Skeletal muscle tissue (tissue), 4 donors: ENCODE data around the gene BOLA2B. TPM values are rescaled to one million over a fixed set of nuclear protein-coding genes. Genes with fewer than 3 reads are reported as not detected.
"Not testable (repeated sequence)": the region's sequence is repeated elsewhere in the genome, so short reads cannot be mapped to it uniquely, and the experiment has no call there.

ENCODE experiments used
- H3K27ac ChIP-seq: one replicate; pipeline ENCODE4 v1.7.0; 2013; ENCODE audit warnings: mild to moderate bottlenecking, low read depth, low read length, inconsistent platforms
- H3K27me3 ChIP-seq, 3 donors: one replicate each; pipeline ENCODE4 v1.7.0; 2013; ENCODE audit warnings: low read length in 3 of 3; ENCODE audit not compliant: control insufficient read depth in 3 of 3, insufficient read depth in 3 of 3
- H3K36me3 ChIP-seq, 3 donors: one replicate each; pipeline ENCODE4 v1.7.0; 2013; ENCODE audit warnings: low read length in 3 of 3; ENCODE audit not compliant: control insufficient read depth in 3 of 3, insufficient read depth in 3 of 3
- H3K4me1 ChIP-seq, 3 donors: one replicate each; pipeline ENCODE4 v1.7.0; 2013; ENCODE audit warnings: low read length in 3 of 3, mild to moderate bottlenecking in 3 of 3; ENCODE audit not compliant: control insufficient read depth in 3 of 3, insufficient read depth in 3 of 3
- H3K4me3 ChIP-seq, 3 donors: one replicate each; pipeline ENCODE4 v1.7.0; 2013; ENCODE audit warnings: low read length in 3 of 3
- H3K9ac ChIP-seq, 3 donors: one replicate each; pipeline ENCODE4 v1.7.0; 2013; ENCODE audit warnings: low read length in 3 of 3, mild to moderate bottlenecking in 3 of 3, moderate library complexity in 2 of 3, low read depth in 1 of 3
- H3K9me3 ChIP-seq, 3 donors: one replicate each; pipeline ENCODE4 v1.7.0; 2013; ENCODE audit warnings: low read length in 3 of 3; ENCODE audit not compliant: control insufficient read depth in 3 of 3
- total RNA-seq: library from RNA; depleted of rRNA; stranded (reverse); fragments of >200 nt; gene quantifications from one replicate; pipeline ENCODE4 v1.2.3, GENCODE V29; 2014
- donor health status: Osteomylitis.

BOLA2B gene
- total RNA-seq, result 23.5 TPM

DNA sequence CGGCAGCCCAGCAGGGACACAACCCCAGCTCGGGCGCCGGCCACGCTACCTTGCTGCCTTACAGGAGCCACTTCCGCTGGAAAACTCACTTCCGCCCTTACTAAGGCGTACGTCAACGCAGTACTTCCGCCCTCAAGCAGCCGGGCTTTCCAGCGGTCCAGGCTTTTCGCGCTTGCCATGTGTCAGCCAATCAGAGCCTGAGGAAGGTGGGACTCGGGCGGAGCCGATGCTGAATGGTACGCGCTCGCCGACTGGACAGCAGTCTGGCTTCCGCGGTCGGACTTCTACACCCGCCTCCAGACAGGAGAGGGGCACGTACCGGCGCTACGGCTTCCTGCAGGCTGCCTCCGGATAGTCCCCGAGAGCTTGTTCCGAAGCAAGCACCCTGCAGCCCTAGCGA, at the start of gene BOLA2B, which contains the start of gene SLX1A:
TSS of gene BOLA2B (minus strand) at position 52 of the 400 bp plus-strand sequence. CDS start 71 bp downstream, outside the sequence.
TSS of gene SLX1A (plus strand) at position 261 of the 400 bp plus-strand sequence. CDS start 210 bp downstream, outside the sequence.
- not testable (repeated sequence) for H3K9ac ChIP-seq, H3K27me3 ChIP-seq, H3K4me1 ChIP-seq, H3K36me3 ChIP-seq, H3K27ac ChIP-seq, H3K9me3 ChIP-seq, H3K4me3 ChIP-seq

DNA sequence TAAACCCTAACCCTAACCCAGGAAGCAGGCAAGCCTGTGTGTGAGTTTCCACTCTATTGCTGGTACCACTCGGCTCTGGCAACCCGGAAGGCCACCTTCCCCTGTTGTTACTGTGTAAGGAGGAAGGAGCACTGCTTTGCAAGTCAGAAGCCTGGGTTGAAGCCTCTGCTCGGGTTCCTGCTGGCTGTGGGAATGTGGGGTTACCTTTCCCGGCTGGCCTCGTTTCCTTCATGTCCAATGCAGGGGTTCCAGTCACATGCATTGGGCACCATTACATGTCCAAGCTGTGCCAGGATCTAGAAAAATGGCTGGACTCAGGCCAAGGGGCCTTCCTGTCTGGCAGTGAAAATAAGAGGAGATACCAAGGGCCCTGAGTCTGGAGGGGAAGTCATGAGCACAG, 23.6 kb upstream of the BOLA2B start:
- not testable (repeated sequence) for H3K27me3 ChIP-seq, H3K4me1 ChIP-seq, H3K9me3 ChIP-seq, H3K36me3 ChIP-seq, H3K4me3 ChIP-seq, H3K9ac ChIP-seq, H3K27ac ChIP-seq

DNA sequence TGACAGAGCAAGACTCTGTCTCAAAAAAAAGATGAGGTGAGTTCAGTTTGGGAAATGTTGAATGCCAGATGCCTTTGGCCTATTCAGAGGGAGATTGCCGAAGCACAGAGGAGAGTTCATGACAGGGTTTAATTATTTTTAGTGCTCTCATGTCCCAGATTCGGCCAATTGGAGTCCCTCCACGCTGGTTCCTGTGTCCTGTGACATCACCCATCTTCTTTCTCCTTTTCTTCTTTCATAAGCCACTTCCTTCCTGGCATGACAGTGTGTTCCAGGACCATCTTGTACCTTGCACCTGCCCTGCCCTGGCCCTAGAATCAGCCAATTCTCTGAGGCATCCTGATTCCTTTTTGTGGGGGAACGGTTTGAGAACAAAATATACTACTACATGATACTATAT, 17.9 kb upstream of the BOLA2B start:
- H3K4me1 ChIP-seq, H3K9me3 ChIP-seq, H3K4me3 ChIP-seq, H3K9ac ChIP-seq, H3K27ac ChIP-seq, H3K27me3 ChIP-seq, H3K36me3 ChIP-seq: not testable (repeated sequence)

DNA sequence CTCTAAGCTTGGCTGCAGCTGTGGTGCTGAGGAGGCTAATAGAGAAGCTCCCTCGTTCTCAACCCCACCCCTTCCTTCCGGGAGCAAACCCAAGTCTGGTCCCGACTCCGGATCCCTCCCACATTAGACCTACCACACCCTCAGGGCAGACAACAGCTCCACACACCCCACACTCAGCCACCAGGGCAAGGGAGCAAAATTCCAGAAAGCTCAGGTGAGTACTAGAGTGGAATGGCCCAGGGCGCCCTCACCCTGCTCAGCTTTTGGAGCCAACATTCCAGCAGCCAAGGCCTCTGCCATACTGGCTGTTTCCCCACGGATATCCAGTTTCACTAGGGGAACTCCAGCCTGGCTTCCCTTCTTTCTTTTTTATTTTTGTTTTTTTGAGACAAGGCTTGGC, 15.6 kb upstream of the BOLA2B start:
- not testable (repeated sequence) for H3K9me3 ChIP-seq, H3K4me3 ChIP-seq, H3K36me3 ChIP-seq, H3K27me3 ChIP-seq, H3K27ac ChIP-seq, H3K4me1 ChIP-seq, H3K9ac ChIP-seq

DNA sequence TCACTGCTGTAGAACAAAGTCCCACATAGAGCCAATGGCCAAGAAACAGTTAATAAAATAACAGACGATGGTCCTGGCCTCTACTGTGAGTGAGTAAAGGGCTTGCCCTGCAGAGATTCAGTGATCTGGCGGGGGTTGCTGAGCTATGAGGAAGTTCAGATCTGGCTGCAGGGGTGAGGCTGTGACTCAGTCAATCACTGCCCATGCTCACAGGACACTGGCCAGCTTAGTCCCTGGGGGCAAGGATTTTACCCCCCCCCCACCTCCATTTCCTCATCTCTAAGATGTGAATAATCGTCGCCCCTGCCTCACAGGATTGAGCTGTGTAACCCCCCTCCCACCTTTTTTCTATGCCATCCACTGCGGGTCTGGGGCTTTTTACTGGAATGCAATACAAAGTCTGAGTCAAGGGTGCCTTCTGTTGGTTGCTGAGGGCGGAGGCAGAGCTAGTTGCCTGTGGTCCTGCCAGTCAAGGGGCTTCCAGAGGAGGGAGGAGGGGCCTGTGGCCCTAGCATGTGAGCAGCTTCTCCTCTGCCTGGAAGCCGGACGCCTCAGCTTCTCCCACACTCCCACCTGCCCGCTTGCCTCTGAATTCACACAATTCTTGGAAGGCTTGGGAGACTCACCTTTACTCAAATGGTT, 13.7 kb upstream of the BOLA2B start:
- not testable (repeated sequence) for H3K27me3 ChIP-seq

DNA sequence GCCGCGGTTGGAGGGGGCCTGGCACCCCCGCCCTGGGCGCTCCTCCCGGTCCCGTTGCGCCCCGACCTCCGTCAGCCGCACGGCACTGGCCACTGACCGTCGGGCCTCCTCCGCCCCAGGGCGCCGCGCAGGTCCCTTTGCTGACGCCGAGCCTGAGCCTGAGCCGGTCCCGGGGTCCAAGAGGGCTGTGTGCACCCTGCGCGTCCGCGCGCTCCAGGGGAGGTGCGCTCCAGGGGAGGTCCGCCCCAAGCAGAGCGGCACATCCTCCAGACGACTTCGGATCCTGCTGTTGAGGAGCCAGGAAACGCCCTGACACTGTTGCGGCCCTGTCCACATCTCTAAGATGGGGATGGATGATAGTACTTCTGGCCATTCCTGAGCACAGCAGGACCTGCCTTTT, 12.8 kb upstream of the BOLA2B start:
- not testable (repeated sequence) for H3K4me3 ChIP-seq

More for the DNA sequence above, 13.7 kb upstream of the BOLA2B start:
- not testable (repeated sequence) for H3K4me3 ChIP-seq, H3K36me3 ChIP-seq, H3K27ac ChIP-seq, H3K9ac ChIP-seq, H3K9me3 ChIP-seq, H3K4me1 ChIP-seq

DNA sequence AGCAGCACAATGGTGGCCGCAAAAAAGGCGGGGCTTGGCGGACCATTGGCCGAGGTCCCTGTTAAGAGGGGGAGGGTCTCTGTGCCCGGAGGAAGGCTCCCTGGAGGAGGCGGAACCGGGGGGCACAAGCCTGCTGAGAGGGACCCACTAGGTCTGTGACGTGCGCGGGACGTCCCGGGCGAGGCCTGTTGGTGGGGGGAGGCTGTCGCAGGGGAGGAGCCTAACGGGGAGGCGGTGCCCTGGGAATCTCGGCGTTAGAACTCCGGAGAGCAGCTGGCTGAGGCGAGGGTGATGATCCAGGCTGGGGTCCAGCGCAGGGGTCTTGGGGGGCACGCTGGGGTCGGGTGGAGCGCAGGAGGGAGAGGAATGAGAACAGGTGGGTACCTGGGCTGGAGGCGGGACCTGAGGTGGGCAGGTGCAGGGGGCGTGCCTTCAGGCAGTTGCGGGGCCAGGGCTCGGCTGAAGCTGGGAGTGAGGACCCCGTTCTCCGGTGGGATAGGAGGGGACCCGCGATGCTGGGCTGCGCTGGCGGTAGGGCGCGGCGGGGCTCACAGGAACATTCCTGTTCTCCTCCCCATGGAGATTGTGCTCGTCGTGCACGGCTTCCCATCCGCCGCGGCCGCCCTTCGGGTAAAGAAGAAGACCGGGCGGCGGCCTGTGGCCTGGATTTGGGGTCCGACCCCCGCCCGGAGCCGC, 12.2 kb upstream of the BOLA2B start:
- H3K9me3 ChIP-seq, H3K4me1 ChIP-seq, H3K36me3 ChIP-seq, H3K9ac ChIP-seq, H3K27me3 ChIP-seq, H3K27ac ChIP-seq: not testable (repeated sequence)
- H3K4me3 ChIP-seq, result peak overlapping the region in 1 of 3 donors; percentile 49

More for the DNA sequence above, 12.8 kb upstream of the BOLA2B start:
- not testable (repeated sequence) for H3K27me3 ChIP-seq, H3K9ac ChIP-seq, H3K9me3 ChIP-seq, H3K4me1 ChIP-seq, H3K27ac ChIP-seq, H3K36me3 ChIP-seq

DNA sequence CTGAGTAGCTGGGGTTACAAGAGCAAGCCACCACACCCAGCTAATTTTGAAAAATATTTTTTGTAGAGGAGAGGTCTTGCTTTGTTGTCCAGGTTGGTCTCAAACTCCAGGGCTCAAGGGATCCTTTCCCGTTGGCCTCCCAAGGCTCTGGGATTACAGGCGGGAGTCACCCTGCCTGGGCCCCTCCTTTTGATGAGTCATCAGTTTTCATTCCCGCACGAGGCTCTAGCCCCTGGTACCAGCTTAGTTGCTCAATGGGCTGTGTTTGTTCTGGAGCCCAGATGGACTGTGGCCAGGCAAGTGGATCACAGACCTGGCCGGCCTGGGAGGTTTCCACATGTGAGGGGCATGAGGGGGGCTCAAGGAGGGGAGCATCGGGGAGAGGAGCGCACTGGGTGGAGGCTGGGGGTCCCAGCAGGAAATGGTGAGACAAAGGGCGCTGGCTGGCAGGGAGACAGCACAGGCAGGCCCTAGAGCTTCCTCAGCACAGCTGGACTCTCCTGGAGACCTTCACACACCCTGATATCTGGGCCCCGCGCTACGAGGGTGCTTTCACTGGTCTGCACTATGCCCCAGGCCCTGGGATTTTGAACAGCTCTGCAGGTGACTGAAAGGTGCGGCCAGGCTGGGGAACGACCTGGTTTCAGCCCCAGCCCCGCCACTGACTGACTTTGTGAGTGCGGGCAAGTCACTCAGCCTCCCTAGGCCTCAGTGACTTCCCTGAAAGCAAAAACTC, 6.3 kb upstream of the BOLA2B start:
- not testable (repeated sequence) for H3K4me1 ChIP-seq, H3K36me3 ChIP-seq, H3K27me3 ChIP-seq, H3K4me3 ChIP-seq, H3K27ac ChIP-seq, H3K9me3 ChIP-seq, H3K9ac ChIP-seq

DNA sequence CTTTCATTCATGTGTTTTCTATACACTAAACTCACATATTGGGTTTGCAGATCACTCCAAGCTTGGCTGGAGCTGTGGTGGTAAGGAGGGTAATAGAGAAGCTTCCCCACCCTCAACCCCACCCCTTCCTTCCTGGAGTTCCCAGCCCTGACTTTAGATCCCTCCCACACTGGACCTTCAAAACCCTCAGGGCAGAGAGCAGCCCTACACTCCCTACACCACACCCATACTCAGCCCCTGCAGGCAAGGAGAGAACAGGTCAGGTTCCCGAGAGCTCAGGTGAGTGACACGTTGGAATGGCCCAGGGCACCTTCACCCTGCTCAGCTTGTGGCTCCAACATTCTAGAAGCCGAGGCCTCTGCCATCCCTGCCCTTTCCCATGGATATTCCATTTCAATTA, 5.6 kb upstream of the BOLA2B start, which contains the start of gene SULT1A3:
TSS of gene SULT1A3 (plus strand) at position 207 of the 400 bp plus-strand sequence. CDS start 1,474 bp downstream, outside the sequence.
- H3K9ac ChIP-seq, H3K27me3 ChIP-seq, H3K4me1 ChIP-seq, H3K4me3 ChIP-seq, H3K27ac ChIP-seq, H3K36me3 ChIP-seq, H3K9me3 ChIP-seq: not testable (repeated sequence)

DNA sequence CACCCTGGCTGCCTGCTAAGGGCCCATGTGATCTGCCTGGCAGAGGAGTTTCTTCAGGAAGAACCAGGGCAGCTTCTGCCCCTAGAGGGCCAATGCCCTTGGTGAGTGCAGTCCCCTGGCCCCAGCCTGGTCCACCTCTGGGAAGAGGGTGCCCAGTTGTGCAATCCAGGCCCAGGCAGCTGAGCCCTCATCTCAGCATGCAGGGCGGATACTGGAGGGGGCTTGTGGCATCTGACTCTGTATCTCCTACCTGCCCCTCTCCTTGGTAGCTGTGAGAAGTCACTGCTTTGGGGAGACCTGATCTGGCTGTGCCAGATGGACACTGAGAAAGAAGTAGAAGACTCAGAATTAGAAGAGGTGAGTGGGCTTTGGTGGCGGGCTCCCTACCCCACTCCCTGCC, 3.5 kb upstream of the BOLA2B start:
- not testable (repeated sequence) for H3K4me1 ChIP-seq, H3K9me3 ChIP-seq, H3K4me3 ChIP-seq, H3K9ac ChIP-seq, H3K27me3 ChIP-seq, H3K27ac ChIP-seq, H3K36me3 ChIP-seq
